ENCODE measurements around the gene ZGPAT. TPM values are rescaled to one million over a fixed set of nuclear protein-coding genes. Genes with fewer than 3 reads are reported as not detected.
"Not testable (repeated sequence)": the region's sequence is repeated elsewhere in the genome, so short reads cannot be mapped to it uniquely, and the experiment has no call there.

Gene ZGPAT
- total RNA-seq, 1 experiment from 2014 or later = 48.4 TPM

- Mint-ChIP-seq H3K4me1 (ENCODE audit: low read depth, unreplicated experiment) (no peaks in the 10 kb centered on the region), H3K27ac (ENCODE audit: unreplicated experiment) (no peak overlapping the region), H3K27me3 (ENCODE audit: unreplicated experiment) (peaks cover under 1% of the 10 kb centered on the region), H3K9me3 (ENCODE audit: low read depth, unreplicated experiment) (no peaks in the 10 kb centered on the region), H3K4me3 (ENCODE audit: low read depth, unreplicated experiment) (no peak overlapping the region), H3K36me3 (ENCODE audit: insufficient read depth, unreplicated experiment) (no peaks in the 10 kb centered on the region)
- intact Hi-C loops (cut with micrococcal nuclease; ENCODE audit: unreplicated experiment) = no loop called here
- no TSS peak for BruUV-seq (replicated peaks)
- TF ChIP-seq CTCF (IDR thresholded peaks at IDR 0.05; ENCODE audit: unreplicated experiment) = no peak
- DNase-seq = no peak
- CTCF ChIA-PET = interaction anchor here (0.7 kb wide), 1 partner anchor 30 kb away, joined by 5 read pairs; no protein-coding TSS in a partner anchor
Measured at GRCh38 chr20:63772781-63773518, 65.1 kb downstream of the ZGPAT start.

GRCh38 chr20:63773571-63774241 is 65.9 kb downstream of the ZGPAT start:
- no peak for TF ChIP-seq CTCF (IDR thresholded peaks at IDR 0.05; ENCODE audit: unreplicated experiment)
- no peak overlapping the region for H3K4me3 Mint-ChIP-seq (ENCODE audit: low read depth, unreplicated experiment)
- no peak overlapping the region for H3K27ac Mint-ChIP-seq (ENCODE audit: unreplicated experiment)
- no TSS peak for BruUV-seq (replicated peaks)
- DNase-seq = no peak
- no peaks in the 10 kb centered on the region for H3K36me3 Mint-ChIP-seq (ENCODE audit: insufficient read depth, unreplicated experiment)
- H3K9me3 Mint-ChIP-seq (ENCODE audit: low read depth, unreplicated experiment) = no peaks in the 10 kb centered on the region
- intact Hi-C loops (cut with micrococcal nuclease; ENCODE audit: unreplicated experiment) = no loop called here
- no peaks in the 10 kb centered on the region for H3K27me3 Mint-ChIP-seq (ENCODE audit: unreplicated experiment)
- CTCF ChIA-PET = interaction anchor here (0.6 kb wide), 1 partner anchor 12 kb away, joined by 4 read pairs; no protein-coding TSS in a partner anchor
- no peaks in the 10 kb centered on the region for H3K4me1 Mint-ChIP-seq (ENCODE audit: low read depth, unreplicated experiment)

- TF ChIP-seq CTCF (IDR thresholded peaks at IDR 0.05; ENCODE audit: unreplicated experiment) = no peak
- H3K27ac Mint-ChIP-seq (ENCODE audit: unreplicated experiment) = no peak overlapping the region
- no peak for DNase-seq
- no peaks in the 10 kb centered on the region for H3K9me3 Mint-ChIP-seq (ENCODE audit: low read depth, unreplicated experiment)
- intact Hi-C loops (cut with micrococcal nuclease; ENCODE audit: unreplicated experiment) = no loop called here
- BruUV-seq (replicated peaks) = no TSS peak
- H3K4me3 Mint-ChIP-seq (ENCODE audit: low read depth, unreplicated experiment) = no peak overlapping the region
- no peaks in the 10 kb centered on the region for H3K36me3 Mint-ChIP-seq (ENCODE audit: insufficient read depth, unreplicated experiment)
- H3K4me1 Mint-ChIP-seq (ENCODE audit: low read depth, unreplicated experiment) = no peaks in the 10 kb centered on the region
- CTCF ChIA-PET = no interaction called here
- no peaks in the 10 kb centered on the region for H3K27me3 Mint-ChIP-seq (ENCODE audit: unreplicated experiment)
Measured at GRCh38 chr20:63774306-63774705, 66.5 kb downstream of the ZGPAT start.

GRCh38 chr20:63775096-63775978 is 67.5 kb downstream of the ZGPAT start:
- intact Hi-C loops (cut with micrococcal nuclease; ENCODE audit: unreplicated experiment) = no loop called here
- no peaks in the 10 kb centered on the region for H3K4me1 Mint-ChIP-seq (ENCODE audit: low read depth, unreplicated experiment)
- no peak overlapping the region for H3K27ac Mint-ChIP-seq (ENCODE audit: unreplicated experiment)

GRCh38 chr20:63776875-63777274 is 69.0 kb downstream of the ZGPAT start:
- CTCF ChIA-PET; H3K4me3 Mint-ChIP-seq (ENCODE audit: low read depth, unreplicated experiment); H3K36me3 Mint-ChIP-seq (ENCODE audit: insufficient read depth, unreplicated experiment); BruUV-seq (replicated peaks); H3K4me1 Mint-ChIP-seq (ENCODE audit: low read depth, unreplicated experiment); intact Hi-C loops (cut with micrococcal nuclease; ENCODE audit: unreplicated experiment); H3K27me3 Mint-ChIP-seq (ENCODE audit: unreplicated experiment); H3K27ac Mint-ChIP-seq (ENCODE audit: unreplicated experiment); DNase-seq; H3K9me3 Mint-ChIP-seq (ENCODE audit: low read depth, unreplicated experiment): not testable (repeated sequence)

More at GRCh38 chr20:63775096-63775978, 67.5 kb downstream of the ZGPAT start:
- DNase-seq = no peak
- CTCF ChIA-PET = interaction anchor here (0.9 kb wide), 1 partner anchor 11 kb away, joined by 3 read pairs; no protein-coding TSS in a partner anchor
- BruUV-seq (replicated peaks) = no TSS peak
- Mint-ChIP-seq H3K27me3 (ENCODE audit: unreplicated experiment) (no peaks in the 10 kb centered on the region), H3K36me3 (ENCODE audit: insufficient read depth, unreplicated experiment) (no peaks in the 10 kb centered on the region), H3K4me3 (ENCODE audit: low read depth, unreplicated experiment) (no peak overlapping the region), H3K9me3 (ENCODE audit: low read depth, unreplicated experiment) (no peaks in the 10 kb centered on the region)
- TF ChIP-seq CTCF (IDR thresholded peaks at IDR 0.05; ENCODE audit: unreplicated experiment) = no peak
